GM21737 (cell line): ENCODE data around the gene PREX1.
"Not testable (repeated sequence)": the region's sequence is repeated elsewhere in the genome, so short reads cannot be mapped to it uniquely, and the experiment has no call there.

Experiments
- ATAC-seq: cut with Tn5 transposase; IDR thresholded peaks from one replicate; pipeline ENCODE4 v1.9.1; 2021; ENCODE audit warnings: mild to moderate bottlenecking, moderate library complexity; ENCODE audit not compliant: unreplicated experiment

The PREX1 gene

DNA sequence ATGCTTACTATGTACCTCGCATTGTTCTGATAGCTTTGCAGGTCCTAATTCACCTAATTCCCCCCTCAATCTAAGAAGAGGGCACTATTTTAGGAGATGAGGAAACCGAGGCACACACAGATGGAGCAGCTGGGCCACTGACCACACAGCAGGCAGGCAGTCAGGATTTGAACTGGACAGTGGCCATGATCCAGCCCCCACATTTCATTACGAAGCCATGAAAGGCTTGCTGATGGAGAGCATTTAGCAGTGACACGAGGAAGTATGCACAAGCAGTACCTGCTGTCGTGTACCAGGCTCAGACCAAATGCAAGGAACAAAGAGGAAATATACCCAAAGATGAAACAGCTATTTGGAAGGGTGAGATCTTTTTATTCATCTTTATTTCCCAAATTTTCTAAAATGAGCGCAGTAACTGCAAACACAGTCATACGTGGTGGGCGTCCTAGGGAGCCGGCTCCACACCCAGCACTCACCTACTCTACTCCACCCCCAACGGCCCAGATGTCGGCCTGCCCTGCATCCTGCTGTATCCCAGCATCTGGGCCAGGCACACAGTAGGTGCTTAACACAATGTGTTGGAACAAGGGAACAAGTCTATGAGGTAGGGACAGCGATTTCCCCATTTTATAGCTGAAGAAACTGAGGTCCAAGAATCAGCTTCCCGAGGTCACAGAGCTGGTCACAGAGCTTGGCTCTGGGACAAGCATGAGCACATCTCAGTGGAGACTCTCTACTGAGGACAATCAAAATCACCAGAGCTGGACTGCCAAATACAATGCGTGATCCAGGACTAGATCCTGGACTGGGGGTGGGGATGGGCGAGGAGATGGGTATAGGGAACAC is 15.0 kb downstream of the PREX1 start:
- ATAC-seq: no peak

GRCh38 chr20:48812114-48812513 is 15.7 kb downstream of the PREX1 start:
- ATAC-seq: not testable (repeated sequence)

GRCh38 chr20:48809673-48810072 is 18.1 kb downstream of the PREX1 start:
- no peak for ATAC-seq

- ATAC-seq: no peak
Measured at GRCh38 chr20:48808382-48809034, 19.3 kb downstream of the PREX1 start.

DNA sequence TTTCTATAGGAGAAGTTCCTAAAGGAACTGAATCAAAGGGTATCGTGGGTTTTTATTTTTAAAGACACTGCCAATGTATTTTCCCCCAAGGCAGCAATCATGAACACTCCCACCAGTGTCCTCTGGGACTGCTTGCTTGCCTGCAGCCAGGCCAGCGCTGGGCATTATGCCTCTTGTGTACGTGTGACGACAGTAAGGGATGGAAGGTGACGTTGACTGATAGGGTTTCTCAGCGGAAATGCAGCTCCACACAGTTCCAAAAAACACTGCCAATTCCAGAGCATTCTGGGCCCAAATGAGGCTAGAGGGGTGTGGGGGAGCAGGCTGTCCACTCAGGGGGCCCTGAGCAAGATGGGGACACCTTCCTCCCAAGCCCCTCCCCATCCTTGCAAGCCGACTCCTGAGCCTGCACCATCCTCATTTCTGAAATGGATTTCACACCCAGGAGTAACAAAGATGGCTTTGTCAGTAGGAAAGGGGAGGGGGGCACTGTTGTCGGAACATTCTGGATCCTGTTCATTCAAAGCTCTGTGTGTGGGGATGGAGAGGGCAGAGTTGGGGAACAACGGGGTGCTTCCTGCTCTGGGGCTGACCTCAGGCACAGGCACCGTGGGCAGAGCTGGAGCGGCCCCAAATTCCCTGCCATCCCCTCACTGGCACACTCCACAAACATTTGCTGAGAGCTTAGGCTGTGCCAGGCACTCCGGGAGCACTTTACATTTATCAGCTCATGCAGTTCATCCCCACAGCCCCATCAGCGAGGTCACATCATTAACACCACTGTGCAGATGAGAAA is 20.0 kb downstream of the PREX1 start:
- no peak for ATAC-seq

- no peak for ATAC-seq
Measured at GRCh38 chr20:48807051-48807450, 20.7 kb downstream of the PREX1 start.

GRCh38 chr20:48805716-48806115 is 22.1 kb downstream of the PREX1 start:
- ATAC-seq: no peak

GRCh38 chr20:48805286-48805685 is 22.5 kb downstream of the PREX1 start:
- ATAC-seq: no peak

- no peak for ATAC-seq
Measured at GRCh38 chr20:48804300-48804980, 23.4 kb downstream of the PREX1 start.

DNA sequence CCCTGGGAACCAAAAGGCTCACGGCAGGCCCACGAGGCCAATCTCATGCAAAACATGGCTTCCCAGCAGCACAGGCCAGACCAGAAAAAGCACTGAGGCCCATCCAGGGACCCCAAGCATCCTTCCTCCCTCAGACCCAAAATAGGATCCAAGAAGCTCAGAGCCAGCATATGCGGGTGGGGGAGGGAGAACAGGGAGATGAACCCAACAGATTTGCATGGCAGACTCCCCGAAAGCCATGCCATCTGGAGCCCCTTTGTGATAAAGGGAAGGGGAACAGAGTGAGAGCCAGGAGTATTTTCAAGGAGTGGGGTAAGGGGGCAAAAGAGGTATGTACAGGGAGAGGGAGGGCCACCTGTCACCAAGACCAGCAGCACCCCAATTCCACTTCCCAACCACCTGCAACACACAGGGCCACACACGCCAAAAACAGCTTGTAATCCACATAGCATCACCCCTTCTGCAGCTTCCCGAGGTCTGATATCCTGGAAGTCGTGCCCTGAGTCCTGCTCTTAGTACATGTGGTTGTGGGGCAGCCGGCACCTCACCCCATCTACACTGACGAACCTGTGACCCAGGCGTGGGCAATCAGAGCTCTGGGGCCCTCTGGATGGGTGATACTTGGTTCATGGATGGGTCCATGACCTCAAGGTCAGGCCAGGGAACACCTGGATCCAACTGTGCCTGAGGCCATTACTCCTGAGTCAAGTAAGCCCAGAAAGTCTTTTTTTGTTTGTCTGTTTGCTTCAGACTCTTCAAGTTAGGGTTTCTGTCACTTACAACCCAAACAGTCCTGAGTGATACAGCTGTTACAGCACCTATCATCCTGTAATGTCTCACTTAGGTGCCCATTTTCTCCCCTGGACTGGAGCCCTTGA is 24.4 kb downstream of the PREX1 start:
- no peak for ATAC-seq

DNA sequence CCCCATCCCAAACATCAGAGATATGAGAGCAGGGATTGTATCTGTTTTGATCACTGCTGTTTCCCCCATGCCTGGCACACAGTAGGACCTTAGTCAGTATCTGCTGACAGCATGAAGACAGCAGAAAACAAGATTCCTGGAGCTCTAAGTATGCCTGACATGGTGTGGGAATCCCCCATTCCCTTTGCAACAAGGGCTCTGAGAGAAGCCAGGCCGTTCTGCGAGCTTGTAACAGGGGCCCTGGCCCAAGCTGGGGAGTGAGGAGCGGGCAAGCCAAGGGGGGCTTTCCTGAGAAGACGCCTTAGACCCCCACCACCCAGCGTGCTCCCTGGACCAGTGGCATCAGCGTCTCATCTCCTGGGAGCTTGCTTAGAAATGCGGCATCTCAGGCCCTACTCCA is 25.2 kb downstream of the PREX1 start:
- ATAC-seq: no peak

DNA sequence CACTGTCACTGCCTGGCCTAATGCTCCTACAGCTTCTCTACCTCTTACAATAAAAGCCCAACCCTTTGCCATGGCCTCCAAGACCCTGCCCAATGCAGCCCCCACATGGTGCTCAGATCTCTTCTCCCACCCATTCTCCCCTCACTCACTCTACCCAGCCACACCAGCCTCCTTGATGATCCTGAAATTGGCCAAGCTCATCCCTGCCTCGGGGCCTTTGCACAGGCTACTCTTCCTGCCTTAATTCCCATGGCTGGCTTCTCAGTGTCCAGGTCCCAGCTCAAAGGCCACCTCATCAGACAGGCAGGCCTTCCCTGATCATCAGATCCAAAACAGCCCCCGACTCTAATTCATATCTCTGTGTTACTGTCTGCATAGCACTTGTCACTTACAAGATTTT is 25.6 kb downstream of the PREX1 start:
- ATAC-seq: no peak

GRCh38 chr20:48801197-48801596 is 26.6 kb downstream of the PREX1 start:
- ATAC-seq: no peak

DNA sequence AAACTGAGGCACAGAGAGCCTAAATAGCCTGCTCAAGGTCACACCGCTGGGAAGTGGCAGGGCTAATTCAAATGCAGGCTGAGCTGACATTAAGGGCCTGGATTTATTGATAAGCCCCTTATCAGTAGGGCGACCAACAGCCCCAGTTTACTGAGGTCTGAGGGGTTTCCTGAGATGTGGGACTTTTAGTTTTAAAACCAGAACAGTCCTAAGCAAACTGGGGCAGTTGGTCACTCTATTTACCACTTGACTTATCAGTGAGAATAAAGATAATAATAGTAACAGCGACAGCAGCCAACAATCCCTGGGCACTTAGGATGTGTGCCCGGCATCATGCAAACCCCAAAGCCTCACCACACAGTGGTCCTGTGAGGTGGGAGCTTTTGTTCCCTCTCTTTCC is 27.6 kb downstream of the PREX1 start:
- ATAC-seq: no peak

DNA sequence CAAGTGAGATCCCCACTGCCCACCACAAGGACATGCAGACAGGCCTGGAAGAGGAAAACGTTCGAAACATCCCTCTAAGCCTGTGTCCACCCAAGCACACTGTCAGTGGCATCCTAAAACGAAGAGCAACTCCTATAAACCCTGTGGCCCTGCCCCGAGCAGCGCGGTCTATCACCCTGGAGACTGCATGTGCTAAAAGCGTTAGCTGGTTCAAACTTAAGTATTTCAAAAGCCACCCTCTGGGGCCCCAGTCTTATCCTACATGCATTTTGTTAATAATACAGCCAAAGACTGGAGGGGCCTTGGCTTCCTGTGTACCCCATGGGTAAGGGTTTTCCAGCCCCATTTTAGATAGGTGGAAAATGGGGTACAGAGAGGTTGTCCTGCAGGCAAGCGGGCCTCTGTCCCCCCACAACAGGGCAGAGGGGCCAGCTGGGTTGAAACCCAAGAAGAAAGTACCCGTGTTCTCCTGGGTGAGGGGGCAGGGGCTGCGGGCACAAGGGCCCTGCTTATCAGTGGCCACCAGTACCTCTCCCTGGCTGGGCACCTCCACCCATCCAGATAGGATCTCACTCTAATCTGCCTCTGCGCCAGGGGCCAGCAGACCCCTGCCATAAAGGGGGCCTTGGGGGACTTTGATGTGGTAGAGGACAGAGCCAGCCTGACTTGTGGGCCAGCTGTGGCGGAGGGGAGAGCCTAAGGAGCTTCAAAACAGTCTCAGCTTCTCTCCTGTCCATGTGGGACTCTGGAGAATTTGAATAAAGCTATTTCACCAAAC is 28.3 kb downstream of the PREX1 start:
- ATAC-seq: no peak

DNA sequence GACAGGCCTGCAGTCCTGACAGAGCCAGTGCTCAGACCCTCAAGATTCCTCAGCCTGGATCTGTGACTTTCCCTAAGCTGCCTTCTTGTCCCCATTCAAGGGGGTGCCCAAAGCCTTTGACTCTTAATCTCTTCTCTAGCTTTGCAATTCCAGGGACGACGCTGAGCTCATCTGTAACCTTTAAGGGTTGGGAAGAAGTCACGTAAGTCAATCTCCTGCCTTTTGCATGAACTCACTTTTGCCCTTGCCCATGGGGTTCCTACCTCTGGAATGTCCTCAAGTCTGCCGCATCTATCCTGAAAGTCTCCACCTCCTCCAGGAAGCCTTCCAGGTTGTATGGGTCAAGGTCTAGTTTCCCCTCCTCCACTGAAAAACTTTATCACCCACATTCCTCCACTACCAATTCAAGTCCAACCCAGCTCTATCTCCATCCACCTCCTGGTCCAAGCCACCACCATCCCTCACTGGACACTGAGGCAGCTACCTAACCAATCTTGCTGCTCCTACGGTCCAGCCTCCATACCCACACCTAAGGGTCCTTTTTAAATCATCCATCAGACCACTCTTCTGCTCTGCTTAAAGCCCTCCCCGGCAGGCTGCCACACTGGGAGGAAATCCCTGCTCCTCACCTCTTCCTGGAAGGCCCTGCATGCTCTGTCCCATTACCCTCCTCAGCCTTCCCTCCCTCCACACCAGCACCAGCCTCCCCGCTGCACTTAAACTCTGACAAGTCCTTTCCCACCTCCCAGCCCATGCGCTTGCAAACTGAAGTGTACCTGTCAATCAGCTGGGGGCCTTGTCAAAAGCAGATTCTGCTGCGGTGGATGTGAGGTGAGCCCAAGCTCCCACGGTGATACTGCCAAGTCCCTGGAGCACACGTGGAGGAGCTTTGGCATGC is 29.7 kb downstream of the PREX1 start:
- ATAC-seq: no peak

GRCh38 chr20:48797275-48797825 is 30.4 kb downstream of the PREX1 start:
- ATAC-seq: no peak

GRCh38 chr20:48795732-48796131 is 32.1 kb downstream of the PREX1 start:
- no peak for ATAC-seq
